Activated T-cell treated with anti-CD3 and anti-CD28 coated beads for 24 hours (primary cell): ENCODE data around the gene GATA6.

Experiments
- DNase-seq: peaks from one replicate; pipeline ENCODE4 v3.0.0-alpha.2; 2020; ENCODE audit warnings: low read depth

Gene GATA6

GRCh38 chr18:22169011-22169888 is at the start of gene GATA6:
GATA6 (plus strand) TSS chr18:22169589; CDS start chr18:22171145, 1,556 bp downstream.
- no peak for DNase-seq

- DNase-seq = no peak
Measured at GRCh38 chr18:22124970-22125369, 44.4 kb upstream of the GATA6 start.

GRCh38 chr18:22128954-22129353 is 40.4 kb upstream of the GATA6 start:
- no peak for DNase-seq

- DNase-seq = no peak
Measured at GRCh38 chr18:22129778-22130177, 39.6 kb upstream of the GATA6 start.

- no peak for DNase-seq
Measured at GRCh38 chr18:22132258-22132657, 37.1 kb upstream of the GATA6 start.

- DNase-seq = no peak
Measured at GRCh38 chr18:22132763-22133162, 36.6 kb upstream of the GATA6 start.

GRCh38 chr18:22136395-22136794 is 33.0 kb upstream of the GATA6 start:
- DNase-seq = no peak

GRCh38 chr18:22141211-22141610 is 28.2 kb upstream of the GATA6 start:
- DNase-seq = no peak

GRCh38 chr18:22143347-22144340 is 25.7 kb upstream of the GATA6 start:
- DNase-seq = no peak

GRCh38 chr18:22145160-22145559 is 24.2 kb upstream of the GATA6 start:
- DNase-seq = no peak

GRCh38 chr18:22149710-22150109 is 19.7 kb upstream of the GATA6 start:
- no peak for DNase-seq

GRCh38 chr18:22152093-22152492 is 17.3 kb upstream of the GATA6 start:
- DNase-seq = no peak

GRCh38 chr18:22153428-22153827 is 16.0 kb upstream of the GATA6 start:
- no peak for DNase-seq

- no peak for DNase-seq
Measured at GRCh38 chr18:22155584-22155983, 13.8 kb upstream of the GATA6 start.

- no peak for DNase-seq
Measured at GRCh38 chr18:22159014-22159413, 10.4 kb upstream of the GATA6 start.

GRCh38 chr18:22161090-22161489 is 8.3 kb upstream of the GATA6 start:
- DNase-seq = no peak

- DNase-seq = no peak
Measured at GRCh38 chr18:22163416-22164161, 5.8 kb upstream of the GATA6 start.

- no peak for DNase-seq
Measured at GRCh38 chr18:22164337-22165048, 4.9 kb upstream of the GATA6 start.

- no peak for DNase-seq
Measured at GRCh38 chr18:22165049-22165602, 4.3 kb upstream of the GATA6 start.

- DNase-seq = no peak
Measured at GRCh38 chr18:22165603-22166068, 3.8 kb upstream of the GATA6 start.
